Activated B cell treated with CpG ODN at 0.5 μM for 24 hours (primary cell): ENCODE results near the gene BRD4. TPM values are rescaled to one million over a fixed set of nuclear protein-coding genes. Genes with fewer than 3 reads are reported as not detected.

Experiments used
- ATAC-seq: fragments of 200-7000 bp; cut with Tn5 transposase; one replicate; pipeline ENCODE4 v1.10.0; 2021; ENCODE audit warnings: low read depth, mild to moderate bottlenecking, moderate library complexity
- CTCF ChIA-PET: fragments of 350-600 bp; sonication (Branson Sonifier 250); formaldehyde crosslinking; loops from one replicate; lab custom pipeline; 2021; ENCODE audit warnings: antibody characterized with exemption; lab: Charles Lee
- POLR2A ChIA-PET: fragments of 350-600 bp; sonication (Branson Sonifier 250); formaldehyde crosslinking; loops from one replicate; lab custom pipeline; 2021; ENCODE audit warnings: antibody characterized with exemption; lab: Charles Lee
- DNase-seq: peaks from one replicate; pipeline ENCODE4 v3.0.0; 2022
- H3K27ac Mint-ChIP-seq: one replicate; pipeline ENCODE4 v1.8.0; 2020; ENCODE audit warnings: mixed read lengths
- H3K27me3 Mint-ChIP-seq: one replicate; pipeline ENCODE4 v1.8.0; 2021; ENCODE audit warnings: mixed read lengths
- H3K36me3 Mint-ChIP-seq: one replicate; pipeline ENCODE4 v1.8.0; 2021; ENCODE audit warnings: low read depth, mixed read lengths
- H3K4me1 Mint-ChIP-seq: one replicate; pipeline ENCODE4 v1.8.0; 2021; ENCODE audit warnings: mixed read lengths
- H3K4me3 Mint-ChIP-seq: one replicate; pipeline ENCODE4 v1.8.0; 2020; ENCODE audit warnings: mild to moderate bottlenecking, mixed read lengths
- H3K9me3 Mint-ChIP-seq: one replicate; pipeline ENCODE4 v1.8.0; 2020; ENCODE audit warnings: mixed read lengths
- intact Hi-C: fragments of 100-400 bp; cut with micrococcal nuclease; formaldehyde crosslinking; loops from one replicate; pipeline ENCODE4 v1.15.1; 2024
- total RNA-seq: library from RNA; stranded (reverse); gene quantifications from 2 replicates; pipeline ENCODE4 v1.2.3, GENCODE V29; 2022
- TF ChIP-seq, protein P1 (sequence below): fragments of 200-600 bp; IDR thresholded peaks from one replicate; pipeline ENCODE4 v1.8.0; 2022; ENCODE audit warnings: antibody characterized with exemption, mild to moderate bottlenecking

Gene BRD4
- total RNA-seq, 1 donor from 2014 or later = 164 TPM

DNA sequence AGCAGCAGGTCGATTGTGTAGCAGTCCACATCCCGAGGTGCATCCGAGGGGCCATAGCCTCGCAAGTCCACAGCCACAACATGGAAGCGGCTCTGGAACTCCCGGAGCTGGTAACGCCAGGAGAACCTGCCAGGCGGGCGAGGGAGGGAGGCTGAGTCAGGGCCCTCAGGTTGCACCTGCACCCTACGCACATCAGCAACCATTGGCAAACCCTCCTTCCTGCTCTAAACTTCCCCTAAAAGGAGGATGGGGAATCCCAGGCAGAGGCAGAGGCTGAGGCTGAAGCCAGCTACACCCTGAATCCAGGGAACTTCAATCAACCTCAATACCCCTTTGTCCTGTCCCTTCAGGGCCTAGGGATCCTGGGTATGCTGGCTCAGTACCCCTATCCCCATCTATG lies 101.1 kb downstream of the BRD4 start:
- intact Hi-C loops = loop anchor here (5.0 to 10.0 kb wide), 2 partner anchors 34 to 56 kb away; no protein-coding TSS in a partner anchor
- peaks cover 11% of the 10 kb centered on the region for H3K36me3 Mint-ChIP-seq
- no peak overlapping the region for H3K27ac Mint-ChIP-seq
- H3K4me1 Mint-ChIP-seq = peaks cover 26% of the 10 kb centered on the region
- TF ChIP-seq, protein P1, sequence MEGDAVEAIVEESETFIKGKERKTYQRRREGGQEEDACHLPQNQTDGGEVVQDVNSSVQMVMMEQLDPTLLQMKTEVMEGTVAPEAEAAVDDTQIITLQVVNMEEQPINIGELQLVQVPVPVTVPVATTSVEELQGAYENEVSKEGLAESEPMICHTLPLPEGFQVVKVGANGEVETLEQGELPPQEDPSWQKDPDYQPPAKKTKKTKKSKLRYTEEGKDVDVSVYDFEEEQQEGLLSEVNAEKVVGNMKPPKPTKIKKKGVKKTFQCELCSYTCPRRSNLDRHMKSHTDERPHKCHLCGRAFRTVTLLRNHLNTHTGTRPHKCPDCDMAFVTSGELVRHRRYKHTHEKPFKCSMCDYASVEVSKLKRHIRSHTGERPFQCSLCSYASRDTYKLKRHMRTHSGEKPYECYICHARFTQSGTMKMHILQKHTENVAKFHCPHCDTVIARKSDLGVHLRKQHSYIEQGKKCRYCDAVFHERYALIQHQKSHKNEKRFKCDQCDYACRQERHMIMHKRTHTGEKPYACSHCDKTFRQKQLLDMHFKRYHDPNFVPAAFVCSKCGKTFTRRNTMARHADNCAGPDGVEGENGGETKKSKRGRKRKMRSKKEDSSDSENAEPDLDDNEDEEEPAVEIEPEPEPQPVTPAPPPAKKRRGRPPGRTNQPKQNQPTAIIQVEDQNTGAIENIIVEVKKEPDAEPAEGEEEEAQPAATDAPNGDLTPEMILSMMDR = no peak
- H3K27me3 Mint-ChIP-seq = peaks cover 8% of the 10 kb centered on the region
- ChIA-PET POLR2A (no interaction called here), CTCF (no interaction called here)
- no peak overlapping the region for H3K4me3 Mint-ChIP-seq
- ATAC-seq = no peak
- no peaks in the 10 kb centered on the region for H3K9me3 Mint-ChIP-seq
- no peak for DNase-seq

DNA sequence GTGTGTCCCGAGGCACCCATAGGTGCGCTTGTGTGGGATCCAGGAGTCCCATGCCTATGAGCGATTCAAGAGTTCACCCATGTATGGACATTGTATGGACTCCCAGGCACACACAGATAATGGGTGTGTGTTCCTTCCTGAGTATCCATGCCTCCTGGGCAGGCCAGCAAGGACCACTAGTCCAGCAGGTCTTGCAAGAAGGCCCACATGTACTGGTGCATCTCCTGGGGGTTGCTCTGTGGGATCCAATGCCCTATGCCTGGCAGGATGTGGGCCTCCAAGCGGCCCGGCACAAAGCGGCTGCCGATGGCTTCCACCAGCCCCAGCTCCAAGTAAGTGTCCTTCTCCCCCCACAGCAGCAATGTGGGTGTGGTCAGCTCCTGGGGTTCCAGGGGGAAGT lies 105.1 kb downstream of the BRD4 start:
- TF ChIP-seq, protein P1 = no peak
- peaks cover 15% of the 10 kb centered on the region for H3K27me3 Mint-ChIP-seq
- CTCF ChIA-PET = no interaction called here

DNA sequence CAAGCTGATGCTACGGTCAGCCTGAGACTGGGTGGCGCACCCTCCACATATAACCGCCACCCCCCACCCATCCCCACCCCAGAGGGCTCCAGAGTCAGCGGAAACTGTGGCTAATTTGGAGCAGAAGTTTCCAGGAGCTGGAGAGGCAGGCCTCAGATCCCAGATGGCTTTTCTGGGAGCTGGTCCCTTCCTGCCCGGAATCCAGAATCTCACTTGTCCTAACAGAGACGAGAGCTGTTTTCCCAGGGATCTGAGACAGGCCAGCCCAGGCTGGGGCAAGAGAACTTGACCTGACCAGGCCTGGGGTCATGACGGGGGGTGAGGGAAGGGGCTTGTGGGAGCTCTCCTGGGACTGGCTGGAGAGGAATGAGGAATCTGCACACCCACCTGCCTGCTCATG lies 106.6 kb downstream of the BRD4 start:
- ATAC-seq = no peak
- Mint-ChIP-seq H3K4me1 (peaks cover 16% of the 10 kb centered on the region), H3K36me3 (no peaks in the 10 kb centered on the region), H3K9me3 (no peaks in the 10 kb centered on the region), H3K27ac (no peak overlapping the region), H3K4me3 (no peak overlapping the region), H3K27me3 (peaks cover 10% of the 10 kb centered on the region)
- intact Hi-C loops = no loop called here
- no peak for DNase-seq
- TF ChIP-seq, protein P1 = no peak
- ChIA-PET POLR2A (interaction anchor here (0.6 to 1.1 kb wide), 2 partner anchors 193 to 239 kb away, joined by 3 to 5 read pairs; partner anchors contain the start of genes AKAP8L and RASAL3), CTCF (no interaction called here)

More for the DNA sequence above, 105.1 kb downstream of the BRD4 start:
- Mint-ChIP-seq H3K27ac (no peak overlapping the region), H3K4me3 (no peak overlapping the region), H3K36me3 (no peaks in the 10 kb centered on the region), H3K4me1 (peaks cover 21% of the 10 kb centered on the region), H3K9me3 (no peaks in the 10 kb centered on the region)
- DNase-seq (no peak), ATAC-seq (no peak)
- POLR2A ChIA-PET = no interaction called here
- intact Hi-C loops = no loop called here

DNA sequence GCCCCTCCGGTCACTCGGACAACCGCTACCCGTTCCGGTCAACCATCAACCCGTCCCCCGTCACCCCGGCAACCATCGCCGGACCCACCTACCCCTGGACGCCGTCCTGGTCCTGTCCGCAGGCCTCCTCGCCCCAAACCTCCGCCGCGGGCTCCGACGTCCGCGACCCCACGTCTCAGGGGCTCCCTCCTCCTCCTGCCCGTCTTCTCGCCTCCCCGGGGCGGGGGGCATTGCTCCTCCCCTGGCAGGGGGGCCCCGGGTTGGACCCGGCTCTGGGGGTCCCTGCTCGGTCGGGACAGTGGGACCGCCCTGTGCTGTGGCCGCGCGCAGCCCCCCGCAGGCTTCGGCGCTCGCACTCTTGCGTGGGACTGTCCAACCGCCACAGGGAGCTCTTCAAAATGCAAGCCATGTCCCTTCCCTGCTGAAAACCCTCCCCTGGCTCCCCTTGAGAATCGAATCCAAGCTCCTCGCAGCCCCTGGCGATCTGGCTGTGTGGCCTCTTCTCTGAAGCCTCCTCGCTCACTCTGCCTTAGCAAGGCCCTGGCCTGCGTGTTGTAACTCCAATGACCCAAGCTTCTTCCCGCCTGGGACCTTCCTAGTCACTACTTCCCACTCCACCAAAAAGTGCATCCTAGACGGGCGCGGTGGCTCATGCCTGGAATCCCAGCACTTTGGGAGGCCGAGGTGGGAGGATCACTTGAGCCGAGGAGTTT lies 108.5 kb downstream of the BRD4 start:
- Mint-ChIP-seq H3K4me3 (peak overlapping the region; percentile 89), H3K27me3 (peaks cover 9% of the 10 kb centered on the region), H3K4me1 (peaks cover 16% of the 10 kb centered on the region), H3K9me3 (no peaks in the 10 kb centered on the region), H3K27ac (no peak overlapping the region), H3K36me3 (no peaks in the 10 kb centered on the region)
- ChIA-PET CTCF (no interaction called here), POLR2A (interaction anchor here (0.6 to 0.9 kb wide), 2 partner anchors 9 to 195 kb away, joined by 4 to 5 read pairs; partner anchors contain the start of gene AKAP8L)
- ATAC-seq = no peak
- intact Hi-C loops = loop anchor here (1.0 kb wide), 2 partner anchors 9 to 99 kb away; a partner anchor contains a TSS
- TF ChIP-seq, protein P1 = no peak
- no peak for DNase-seq
